Tibial nerve (tissue), 4 donors: Measurements from ENCODE around the gene SOHLH2. TPM values are rescaled to one million over a fixed set of nuclear protein-coding genes. Genes with fewer than 3 reads are reported as not detected.

ENCODE experiments used
- DNase-seq, 2 donors: peaks; one replicate each; pipeline ENCODE4 v3.0.0-alpha.2; 2019; ENCODE audit warnings: low spot score in 2 of 2
- H3K27ac ChIP-seq, 4 donors: fragments of 200-600 bp; sonication (generic) in 3 of 4; one replicate each; pipeline ENCODE4 v1.5.1; 2017 to 2019; ENCODE audit warnings: mild to moderate bottlenecking in 1 of 4
- H3K27me3 ChIP-seq, 2 donors: fragments of 200-600 bp; sonication (generic) in 1 of 2; one replicate each; pipeline versions ENCODE4 v1.5.1 to v1.6.0; 2017 to 2019
- H3K36me3 ChIP-seq, 3 donors: fragments of 200-600 bp; sonication (generic); one replicate each; pipeline ENCODE4 v1.5.1; 2018 to 2019
- H3K4me1 ChIP-seq, 4 donors: fragments of 200-600 bp; sonication (generic) in 3 of 4; one replicate each; pipeline ENCODE4 v1.5.1; 2017 to 2019
- H3K4me3 ChIP-seq, 4 donors: fragments of 200-600 bp; sonication (generic) in 3 of 4; one replicate each; pipeline ENCODE4 v1.5.1; 2017 to 2019; ENCODE audit warnings: mild to moderate bottlenecking in 1 of 4, moderate library complexity in 1 of 4
- H3K9me3 ChIP-seq, 4 donors: fragments of 200-600 bp; sonication (generic) in 3 of 4; one replicate each; pipeline ENCODE4 v1.5.1; 2017 to 2019
- EP300 ChIP-seq, 2 donors: sonication (generic); formaldehyde crosslinking; IDR thresholded peaks; one replicate each; pipeline ENCODE4 v1.6.1; 2017; ENCODE audit warnings: antibody characterized with exemption in 2 of 2, mild to moderate bottlenecking in 1 of 2
- POLR2A ChIP-seq, 2 donors: fragments of 450-650 bp; IDR thresholded peaks; one replicate each; pipeline ENCODE4 v1.6.1; 2017; ENCODE audit warnings: antibody characterized with exemption in 2 of 2, mild to moderate bottlenecking in 2 of 2, moderate library complexity in 2 of 2
- WGBS, 2 donors: methylation state at CpG; one replicate each; pipeline ENCODE4 v1.1.5; 2018; 5-methylcytosine and 5-hydroxymethylcytosine counted together
- total RNA-seq, 4 donors: library from RNA; depleted of rRNA; stranded (reverse); fragments of >200 nt; gene quantifications; one replicate each; pipeline ENCODE4 v1.1.0, GENCODE V29; 2016
- TF ChIP-seq, protein P1 (sequence below), 5 experiments: fragments of 200-600 bp in 3 of 5; fragments of 450-650 bp in 2 of 5; sonication (generic) in 3 of 5; IDR thresholded peaks; one replicate each; pipeline ENCODE4 v1.5.1; 2016 to 2019; ENCODE audit warnings: antibody characterized with exemption in 5 of 5, mild to moderate bottlenecking in 3 of 5, moderate library complexity in 2 of 5

The SOHLH2 gene
- total RNA-seq, 4 donors from 2014 or later = 0.20 TPM; not detected in 3

DNA sequence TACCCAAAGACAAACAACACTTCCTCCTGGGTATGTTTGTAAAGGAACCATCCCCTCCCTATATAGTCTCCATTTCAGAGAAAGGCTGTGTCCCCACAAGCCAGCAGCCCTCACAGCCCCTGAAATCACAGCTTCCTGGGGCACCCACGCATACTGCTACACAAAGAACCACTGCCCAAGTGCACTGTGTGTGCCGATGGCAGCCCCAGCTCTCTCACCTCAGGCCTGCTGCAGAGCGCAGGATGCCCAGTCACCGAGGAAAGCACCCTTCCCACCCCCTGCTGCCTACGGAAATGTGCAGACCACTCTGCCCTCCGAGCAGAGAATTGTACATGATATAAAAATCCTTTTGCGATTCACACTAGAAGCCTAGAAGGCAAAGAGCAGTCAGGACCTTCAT, 39.4 kb downstream of the SOHLH2 start:
- DNase-seq = no peak

DNA sequence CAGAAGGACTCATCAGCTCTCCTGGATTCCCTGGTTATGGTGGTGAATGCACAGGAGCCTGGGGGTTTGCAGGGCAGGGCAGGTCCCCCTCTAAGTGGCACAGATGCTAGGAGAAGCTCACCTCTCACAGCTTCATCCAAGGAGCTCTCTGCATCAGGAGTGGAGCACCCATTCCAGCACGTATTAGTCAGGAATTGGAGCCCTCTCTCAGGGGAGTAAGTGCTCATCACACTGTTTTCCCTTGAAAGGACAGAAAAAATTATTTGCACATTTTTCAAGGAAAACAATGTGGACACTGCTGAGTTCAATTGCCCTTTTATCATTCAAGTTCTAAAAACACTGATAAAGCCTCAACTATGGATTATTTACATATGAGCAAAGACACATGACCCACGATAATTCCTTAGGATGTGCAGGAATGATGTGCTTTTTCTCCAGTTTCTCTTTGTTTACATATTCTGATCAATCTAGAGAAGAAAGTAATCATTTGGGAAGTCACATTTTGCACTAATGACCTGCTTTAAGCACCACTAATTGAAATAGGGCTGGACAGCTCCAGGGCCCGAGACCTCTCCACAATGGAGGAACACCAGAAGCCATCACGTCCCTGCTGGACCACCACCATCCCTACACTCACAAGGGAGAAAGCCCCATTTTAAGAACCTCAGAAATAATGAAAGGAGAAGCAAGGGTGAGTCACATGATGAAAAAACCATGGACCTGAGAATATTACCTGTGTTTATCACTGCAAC, 40.6 kb downstream of the SOHLH2 start:
- Histone ChIP-seq H3K27ac (no peak overlapping the region), H3K4me3 (no peak overlapping the region), H3K36me3 (no peaks in the 10 kb centered on the region), H3K9me3 (no peaks in the 10 kb centered on the region), H3K4me1 (no peaks in the 10 kb centered on the region), H3K27me3 (no peaks in the 10 kb centered on the region)
- no peak for TF ChIP-seq POLR2A (IDR thresholded peaks at IDR 0.05)
- TF ChIP-seq, protein P1, sequence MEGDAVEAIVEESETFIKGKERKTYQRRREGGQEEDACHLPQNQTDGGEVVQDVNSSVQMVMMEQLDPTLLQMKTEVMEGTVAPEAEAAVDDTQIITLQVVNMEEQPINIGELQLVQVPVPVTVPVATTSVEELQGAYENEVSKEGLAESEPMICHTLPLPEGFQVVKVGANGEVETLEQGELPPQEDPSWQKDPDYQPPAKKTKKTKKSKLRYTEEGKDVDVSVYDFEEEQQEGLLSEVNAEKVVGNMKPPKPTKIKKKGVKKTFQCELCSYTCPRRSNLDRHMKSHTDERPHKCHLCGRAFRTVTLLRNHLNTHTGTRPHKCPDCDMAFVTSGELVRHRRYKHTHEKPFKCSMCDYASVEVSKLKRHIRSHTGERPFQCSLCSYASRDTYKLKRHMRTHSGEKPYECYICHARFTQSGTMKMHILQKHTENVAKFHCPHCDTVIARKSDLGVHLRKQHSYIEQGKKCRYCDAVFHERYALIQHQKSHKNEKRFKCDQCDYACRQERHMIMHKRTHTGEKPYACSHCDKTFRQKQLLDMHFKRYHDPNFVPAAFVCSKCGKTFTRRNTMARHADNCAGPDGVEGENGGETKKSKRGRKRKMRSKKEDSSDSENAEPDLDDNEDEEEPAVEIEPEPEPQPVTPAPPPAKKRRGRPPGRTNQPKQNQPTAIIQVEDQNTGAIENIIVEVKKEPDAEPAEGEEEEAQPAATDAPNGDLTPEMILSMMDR (IDR thresholded peaks at IDR 0.05) = no peak
- TF ChIP-seq EP300 (IDR thresholded peaks at IDR 0.05) = no peak
- WGBS, 2 donors = 73 to 75% methylated on average over 4 of the region's 4 CpGs
- no peak for DNase-seq

More for the DNA sequence above, 39.4 kb downstream of the SOHLH2 start:
- H3K27me3 ChIP-seq = no peaks in the 10 kb centered on the region
- H3K36me3 ChIP-seq = no peaks in the 10 kb centered on the region
- no peak overlapping the region for H3K4me3 ChIP-seq
- H3K9me3 ChIP-seq = no peaks in the 10 kb centered on the region
- TF ChIP-seq, protein P1 (IDR thresholded peaks at IDR 0.05) = no peak
- TF ChIP-seq EP300 (IDR thresholded peaks at IDR 0.05) (no peak), POLR2A (IDR thresholded peaks at IDR 0.05) (no peak)
- WGBS, 2 donors = 58 to 72% methylated on average over 4 to 7 of the region's 7 CpGs
- H3K4me1 ChIP-seq = no peaks in the 10 kb centered on the region
- no peak overlapping the region for H3K27ac ChIP-seq

DNA sequence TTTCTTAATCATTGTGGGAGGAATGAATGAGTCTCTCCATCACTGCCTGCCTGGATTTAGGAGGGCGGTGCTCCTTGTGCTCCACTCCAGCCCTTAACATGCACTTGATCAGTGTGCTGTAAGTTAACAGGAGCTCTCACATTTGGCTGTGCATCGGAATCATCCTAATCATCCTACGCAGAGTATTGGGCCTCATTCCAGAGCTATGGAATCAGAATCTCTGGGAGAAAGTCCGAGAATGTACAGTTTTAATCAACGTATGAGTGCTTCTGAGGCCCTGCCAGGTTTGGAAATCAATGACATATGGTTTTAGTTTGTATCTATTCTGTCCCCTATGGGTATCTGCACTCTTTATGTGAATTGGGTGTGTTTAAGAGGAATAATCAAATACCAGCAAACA, 48.3 kb downstream of the SOHLH2 start:
- Histone ChIP-seq H3K27ac (no peak overlapping the region), H3K36me3 (no peaks in the 10 kb centered on the region), H3K9me3 (no peaks in the 10 kb centered on the region), H3K4me3 (no peak overlapping the region), H3K27me3 (no peaks in the 10 kb centered on the region), H3K4me1 (peaks cover 0 to 12% (median 0%) of the 10 kb centered on the region in 4 donors)
- DNase-seq = no peak
- TF ChIP-seq EP300 (IDR thresholded peaks at IDR 0.05) = no peak
- TF ChIP-seq, protein P1 (IDR thresholded peaks at IDR 0.05) = no peak
- TF ChIP-seq POLR2A (IDR thresholded peaks at IDR 0.05) = no peak
- 90 to 93% methylated on average over 5 of the region's 5 CpGs for WGBS, 2 donors

DNA sequence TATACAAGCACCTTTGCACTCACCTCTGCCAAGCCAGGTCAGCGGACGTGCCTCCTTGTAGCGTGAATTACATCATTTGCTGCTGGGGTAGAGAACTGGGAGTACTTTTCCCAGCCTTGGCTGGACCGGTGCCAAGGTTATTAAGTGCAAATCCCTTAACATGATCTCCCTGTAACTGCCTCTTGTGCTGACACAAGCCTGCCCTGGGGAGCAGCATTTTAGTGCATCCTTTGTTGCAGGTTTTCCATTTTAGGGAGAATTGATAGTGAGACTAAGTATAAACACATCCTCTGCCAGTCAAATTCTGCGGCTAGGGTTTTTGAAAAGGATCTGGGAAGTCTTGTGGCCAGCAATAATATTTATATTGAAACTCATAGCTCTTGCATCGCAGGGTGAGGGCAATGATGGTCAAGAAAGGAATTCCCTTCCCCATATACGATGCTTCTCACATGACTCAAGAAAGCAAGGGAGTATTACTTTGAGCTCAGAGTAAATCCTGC, 50.5 kb downstream of the SOHLH2 start:
- peak; percentile 84 to 88 for DNase-seq
- H3K9me3 ChIP-seq = no peaks in the 10 kb centered on the region
- H3K36me3 ChIP-seq = no peaks in the 10 kb centered on the region
- H3K4me3 ChIP-seq = no peak overlapping the region
- peaks cover 0 to 12% (median 0%) of the 10 kb centered on the region in 4 donors for H3K4me1 ChIP-seq
- TF ChIP-seq, protein P1 (IDR thresholded peaks at IDR 0.05) = no peak
- peak; percentile 29 to 75 for TF ChIP-seq EP300 (IDR thresholded peaks at IDR 0.05)
- no peaks in the 10 kb centered on the region for H3K27me3 ChIP-seq
- peak overlapping the region in 1 of 4 donors; percentile 62 for H3K27ac ChIP-seq
- WGBS, 2 donors = 25 to 33% methylated on average over 7 of the region's 7 CpGs

DNA sequence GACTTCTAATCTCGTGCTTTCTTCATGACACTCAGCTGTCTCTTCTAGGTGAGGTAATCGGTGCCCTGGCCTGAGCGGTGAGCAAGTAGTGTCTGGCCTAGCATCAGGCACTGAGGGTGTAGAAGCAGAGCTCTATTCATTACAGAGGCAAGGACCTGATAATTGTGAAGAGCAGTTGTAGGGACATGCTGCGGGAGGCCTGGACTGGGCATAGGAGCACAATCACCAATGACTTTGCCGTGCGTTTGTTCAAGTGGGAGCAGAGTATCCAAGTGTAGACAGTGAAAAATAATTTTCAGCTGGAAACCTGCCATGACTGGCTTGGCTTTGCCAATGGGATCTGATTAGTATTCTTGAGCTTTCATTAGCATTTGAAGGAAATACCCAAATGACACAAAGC, 51.1 kb downstream of the SOHLH2 start:
- no peaks in the 10 kb centered on the region for H3K9me3 ChIP-seq
- no peak overlapping the region for H3K4me3 ChIP-seq
- DNase-seq = peak in 1 of 2 donors; percentile 17
- 77% methylated on average over 6 of the region's 6 CpGs for WGBS, 2 donors
- no peaks in the 10 kb centered on the region for H3K27me3 ChIP-seq
- no peaks in the 10 kb centered on the region for H3K36me3 ChIP-seq
- TF ChIP-seq POLR2A (IDR thresholded peaks at IDR 0.05) = no peak
- TF ChIP-seq EP300 (IDR thresholded peaks at IDR 0.05) = no peak
- TF ChIP-seq, protein P1 (IDR thresholded peaks at IDR 0.05) = no peak
- H3K4me1 ChIP-seq = peaks cover 0 to 12% (median 0%) of the 10 kb centered on the region in 4 donors
- peak overlapping the region in 1 of 4 donors; percentile 33 for H3K27ac ChIP-seq
